Immature natural killer cell (primary cell): ENCODE measurements around the gene GASK1A. TPM values are rescaled to one million over a fixed set of nuclear protein-coding genes. Genes with fewer than 3 reads are reported as not detected.

Experiments
- DNase-seq, 3 donors: peaks; one replicate each; pipeline ENCODE4 v3.0.0; 2022; ENCODE audit warnings: mixed read lengths in 1 of 3
- H3K27ac Mint-ChIP-seq, 6 donors: one replicate each; pipeline ENCODE4 v1.8.0; 2020; ENCODE audit warnings: mixed read lengths in 6 of 6, mild to moderate bottlenecking in 5 of 6, inconsistent platforms in 4 of 6, moderate library complexity in 3 of 6
- H3K27me3 Mint-ChIP-seq, 3 donors: one replicate each; pipeline ENCODE4 v1.8.0; 2020 to 2021; ENCODE audit warnings: low read depth in 3 of 3, mild to moderate bottlenecking in 3 of 3, mixed read lengths in 3 of 3, moderate library complexity in 3 of 3, inconsistent platforms in 1 of 3
- H3K36me3 Mint-ChIP-seq, 3 donors: one replicate each; pipeline ENCODE4 v1.8.0; 2020; ENCODE audit warnings: mixed read lengths in 3 of 3, inconsistent platforms in 2 of 3, mild to moderate bottlenecking in 2 of 3
- H3K4me1 Mint-ChIP-seq, 2 donors: one replicate each; pipeline ENCODE4 v1.8.0; 2020; ENCODE audit warnings: inconsistent platforms in 2 of 2, mild to moderate bottlenecking in 2 of 2, mixed read lengths in 2 of 2, moderate library complexity in 1 of 2
- H3K4me3 Mint-ChIP-seq, 5 donors: one replicate each; pipeline ENCODE4 v1.8.0; 2020; ENCODE audit warnings: mild to moderate bottlenecking in 5 of 5, mixed read lengths in 5 of 5, inconsistent platforms in 3 of 5, moderate library complexity in 3 of 5
- H3K9me3 Mint-ChIP-seq, 6 donors: one replicate each; pipeline ENCODE4 v1.8.0; 2020; ENCODE audit warnings: mild to moderate bottlenecking in 6 of 6, mixed read lengths in 6 of 6, inconsistent platforms in 4 of 6, moderate library complexity in 3 of 6
- polyA plus RNA-seq, 3 donors: library from polyadenylated mRNA; unstranded; fragments of 300-500 nt; fragmentation: Illumina TruSeq; gene quantifications; one replicate each; pipeline ENCODE4 v1.2.3, GENCODE V29; 2021

GASK1A gene
- polyA plus RNA-seq, 3 donors from 2014 or later, result not detected

- Mint-ChIP-seq H3K9me3 (no peaks in the 10 kb centered on the region), H3K27me3 (no peaks in the 10 kb centered on the region), H3K27ac (no peak overlapping the region)
These were observed 15.5 kb downstream of the GASK1A start for GRCh38 chr3:42994595-42994994.

GRCh38 chr3:42996021-42996420 lies 16.9 kb downstream of the GASK1A start:
- DNase-seq, result no peak
- Mint-ChIP-seq H3K4me1 (no peaks in the 10 kb centered on the region), H3K36me3 (no peaks in the 10 kb centered on the region), H3K27me3 (peaks cover 0 to 2% (median 0%) of the 10 kb centered on the region in 3 donors), H3K9me3 (no peaks in the 10 kb centered on the region), H3K27ac (no peak overlapping the region), H3K4me3 (no peak overlapping the region)

More at GRCh38 chr3:42994595-42994994, 15.5 kb downstream of the GASK1A start:
- no peaks in the 10 kb centered on the region for H3K36me3 Mint-ChIP-seq
- no peak for DNase-seq
- H3K4me3 Mint-ChIP-seq, result no peak overlapping the region
- H3K4me1 Mint-ChIP-seq, result no peaks in the 10 kb centered on the region

- DNase-seq, result no peak
- Mint-ChIP-seq H3K9me3 (no peaks in the 10 kb centered on the region), H3K4me3 (no peak overlapping the region), H3K36me3 (no peaks in the 10 kb centered on the region), H3K4me1 (no peaks in the 10 kb centered on the region), H3K27ac (no peak overlapping the region), H3K27me3 (peaks cover 0 to 2% (median 0%) of the 10 kb centered on the region in 3 donors)
These were observed 17.5 kb downstream of the GASK1A start for GRCh38 chr3:42996633-42997075.

GRCh38 chr3:42999212-42999611 lies 20.1 kb downstream of the GASK1A start:
- DNase-seq, result no peak
- H3K27ac Mint-ChIP-seq, result peak overlapping the region in 1 of 6 donors; percentile 13
- no peak overlapping the region for H3K4me3 Mint-ChIP-seq
- H3K27me3 Mint-ChIP-seq, result peaks cover 0 to 5% (median 0%) of the 10 kb centered on the region in 3 donors
- H3K36me3 Mint-ChIP-seq, result no peaks in the 10 kb centered on the region
- no peaks in the 10 kb centered on the region for H3K4me1 Mint-ChIP-seq
- no peaks in the 10 kb centered on the region for H3K9me3 Mint-ChIP-seq

- no peaks in the 10 kb centered on the region for H3K9me3 Mint-ChIP-seq
- peaks cover 0 to under 1% (median 0%) of the 10 kb centered on the region in 3 donors for H3K36me3 Mint-ChIP-seq
- no peak overlapping the region for H3K27ac Mint-ChIP-seq
- no peaks in the 10 kb centered on the region for H3K4me1 Mint-ChIP-seq
- H3K4me3 Mint-ChIP-seq, result no peak overlapping the region
- DNase-seq, result no peak
- peaks cover 0 to 5% (median 0%) of the 10 kb centered on the region in 3 donors for H3K27me3 Mint-ChIP-seq
These were observed 20.5 kb downstream of the GASK1A start for GRCh38 chr3:42999632-43000031.

GRCh38 chr3:43000387-43000786 lies 21.3 kb downstream of the GASK1A start:
- H3K36me3 Mint-ChIP-seq, result peaks cover 0 to 5% (median 0%) of the 10 kb centered on the region in 3 donors
- no peak overlapping the region for H3K27ac Mint-ChIP-seq
- no peak overlapping the region for H3K4me3 Mint-ChIP-seq
- no peak for DNase-seq
- no peaks in the 10 kb centered on the region for H3K4me1 Mint-ChIP-seq
- H3K27me3 Mint-ChIP-seq, result peaks cover 0 to 8% (median 0%) of the 10 kb centered on the region in 3 donors
- H3K9me3 Mint-ChIP-seq, result no peaks in the 10 kb centered on the region

GRCh38 chr3:43001094-43001553 lies 22.0 kb downstream of the GASK1A start:
- Mint-ChIP-seq H3K36me3 (peaks cover 0 to 5% (median 0%) of the 10 kb centered on the region in 3 donors), H3K27ac (no peak overlapping the region), H3K4me3 (no peak overlapping the region), H3K4me1 (no peaks in the 10 kb centered on the region), H3K9me3 (no peaks in the 10 kb centered on the region), H3K27me3 (peaks cover 0 to 8% (median 0%) of the 10 kb centered on the region in 3 donors)
- no peak for DNase-seq

GRCh38 chr3:43001556-43002121 lies 22.5 kb downstream of the GASK1A start:
- Mint-ChIP-seq H3K27me3 (peaks cover 0 to 8% (median 0%) of the 10 kb centered on the region in 3 donors), H3K36me3 (peaks cover 0 to 5% (median 0%) of the 10 kb centered on the region in 3 donors), H3K27ac (no peak overlapping the region), H3K9me3 (no peaks in the 10 kb centered on the region), H3K4me3 (no peak overlapping the region), H3K4me1 (no peaks in the 10 kb centered on the region)
- DNase-seq, result no peak

- Mint-ChIP-seq H3K4me3 (no peak overlapping the region), H3K4me1 (no peaks in the 10 kb centered on the region), H3K36me3 (peaks cover 0 to 5% (median 0%) of the 10 kb centered on the region in 3 donors), H3K27ac (no peak overlapping the region), H3K9me3 (no peaks in the 10 kb centered on the region), H3K27me3 (peaks cover 4 to 12% (median 7%) of the 10 kb centered on the region in 3 donors)
- no peak for DNase-seq
These were observed 25.2 kb downstream of the GASK1A start for GRCh38 chr3:43004282-43004681.

- H3K27ac Mint-ChIP-seq, result no peak overlapping the region
- H3K36me3 Mint-ChIP-seq, result peaks cover 0 to 5% (median 0%) of the 10 kb centered on the region in 3 donors
- peaks cover 0 to 2% (median 0%) of the 10 kb centered on the region in 6 donors for H3K9me3 Mint-ChIP-seq
- no peaks in the 10 kb centered on the region for H3K4me1 Mint-ChIP-seq
- DNase-seq, result no peak
- H3K4me3 Mint-ChIP-seq, result no peak overlapping the region
- H3K27me3 Mint-ChIP-seq, result peaks cover 4 to 10% (median 7%) of the 10 kb centered on the region in 3 donors
These were observed 26.1 kb downstream of the GASK1A start for GRCh38 chr3:43005253-43005652.

GRCh38 chr3:43005981-43006380 lies 26.9 kb downstream of the GASK1A start:
- Mint-ChIP-seq H3K27me3 (peaks cover 4 to 10% (median 7%) of the 10 kb centered on the region in 3 donors), H3K27ac (no peak overlapping the region), H3K36me3 (peaks cover 0 to 5% (median 0%) of the 10 kb centered on the region in 3 donors), H3K4me1 (peaks cover 0 to 2% of the 10 kb centered on the region in 2 donors), H3K9me3 (peaks cover 0 to 7% (median 0%) of the 10 kb centered on the region in 6 donors), H3K4me3 (no peak overlapping the region)
- DNase-seq, result no peak

- no peak overlapping the region for H3K27ac Mint-ChIP-seq
- H3K9me3 Mint-ChIP-seq, result peaks cover 0 to 7% (median 0%) of the 10 kb centered on the region in 6 donors
- no peak for DNase-seq
- peaks cover 0 to 2% of the 10 kb centered on the region in 2 donors for H3K4me1 Mint-ChIP-seq
- H3K27me3 Mint-ChIP-seq, result peaks cover 4 to 10% (median 7%) of the 10 kb centered on the region in 3 donors
- H3K36me3 Mint-ChIP-seq, result peaks cover 0 to 5% (median 0%) of the 10 kb centered on the region in 3 donors
- no peak overlapping the region for H3K4me3 Mint-ChIP-seq
These were observed 27.7 kb downstream of the GASK1A start for GRCh38 chr3:43006825-43007224.

GRCh38 chr3:43009547-43009946 lies 30.4 kb downstream of the GASK1A start:
- H3K9me3 Mint-ChIP-seq, result peaks cover 0 to 7% (median 0%) of the 10 kb centered on the region in 6 donors
- peaks cover 0 to 2% of the 10 kb centered on the region in 2 donors for H3K4me1 Mint-ChIP-seq
- peaks cover 4 to 7% (median 7%) of the 10 kb centered on the region in 3 donors for H3K27me3 Mint-ChIP-seq
- no peak for DNase-seq
- H3K27ac Mint-ChIP-seq, result peak overlapping the region in 1 of 6 donors; percentile 24
- H3K4me3 Mint-ChIP-seq, result peak overlapping the region in 1 of 5 donors; percentile 23
- peaks cover 0 to 5% (median 0%) of the 10 kb centered on the region in 3 donors for H3K36me3 Mint-ChIP-seq

- H3K27ac Mint-ChIP-seq, result peak overlapping the region in 1 of 6 donors; percentile 70
- peaks cover 0 to 7% (median 0%) of the 10 kb centered on the region in 6 donors for H3K9me3 Mint-ChIP-seq
- no peak for DNase-seq
- no peaks in the 10 kb centered on the region for H3K36me3 Mint-ChIP-seq
- peaks cover 0 to 2% of the 10 kb centered on the region in 2 donors for H3K4me1 Mint-ChIP-seq
- H3K27me3 Mint-ChIP-seq, result peaks cover 3 to 7% (median 4%) of the 10 kb centered on the region in 3 donors
- H3K4me3 Mint-ChIP-seq, result peak overlapping the region in 3 of 5 donors; percentile 27 to 52 (median 40)
These were observed 31.5 kb downstream of the GASK1A start for GRCh38 chr3:43010638-43011037.
